A673 (cell line): ENCODE measurements around the gene AJAP1. TPM values are rescaled to one million over a fixed set of nuclear protein-coding genes. Genes with fewer than 3 reads are reported as not detected.

Experiments used
- BruUV-seq: library from RNA; stranded (reverse); fragments of 400-500 nt; replicated peaks from 2 replicates; lab custom pipeline; 2021; lab: Mats Ljungman, UMichigan
- CTCF ChIA-PET: fragments of 300-600 bp; sonication (Branson Sonifier 250); formaldehyde crosslinking; loops from one replicate; lab custom pipeline; 2022; ENCODE audit warnings: antibody characterized with exemption; lab: Charles Lee
- POLR2A ChIA-PET: fragments of 300-600 bp; sonication (Branson Sonifier 250); formaldehyde crosslinking; loops from one replicate; lab custom pipeline; 2022; ENCODE audit warnings: antibody characterized with exemption; ENCODE audit not compliant: low non-redundant PET; lab: Charles Lee
- DNase-seq: peaks from one replicate; pipeline ENCODE4 v3.0.0-alpha.2; 2015; ENCODE audit warnings: low spot score
- H3K27ac ChIP-seq: fragments of 200-600 bp; sonication (generic); 2 replicates; pipeline ENCODE4 v1.5.1; 2016; ENCODE audit warnings: mixed run types, low read depth, mild to moderate bottlenecking, mixed read lengths, antibody characterized with exemption, low read length; ENCODE audit not compliant: poor library complexity, severe bottlenecking
- H3K27me3 ChIP-seq: fragments of 200-600 bp; sonication (generic); replicated peaks from 2 replicates; pipeline ENCODE4 v1.6.1; 2017; ENCODE audit warnings: mixed run types, low read depth, mild to moderate bottlenecking, mixed read lengths, antibody characterized with exemption, low read length; ENCODE audit not compliant: insufficient read depth, poor library complexity
- H3K36me3 ChIP-seq: fragments of 200-600 bp; sonication (generic); 2 replicates; pipeline ENCODE4 v1.6.1; 2016; ENCODE audit warnings: mixed run types, mild to moderate bottlenecking, mixed read lengths, antibody characterized with exemption, low read length; ENCODE audit not compliant: insufficient read depth, poor library complexity, severe bottlenecking
- H3K4me1 ChIP-seq: fragments of 200-600 bp; sonication (generic); 2 replicates; pipeline ENCODE4 v1.6.1; 2017; ENCODE audit warnings: mixed run types, mild to moderate bottlenecking, mixed read lengths, antibody characterized with exemption, low read length; ENCODE audit not compliant: insufficient read depth, poor library complexity, severe bottlenecking
- H3K4me3 ChIP-seq: fragments of 200-600 bp; sonication (generic); 2 replicates; pipeline ENCODE4 v1.5.1; 2016; ENCODE audit warnings: low read depth, mixed run types, mild to moderate bottlenecking, mixed read lengths, low read length; ENCODE audit not compliant: poor library complexity, severe bottlenecking
- H3K9me3 ChIP-seq: fragments of 200-600 bp; sonication (generic); 2 replicates; pipeline ENCODE4 v1.6.1; 2016; ENCODE audit warnings: mixed run types, low read depth, mild to moderate bottlenecking, mixed read lengths, antibody characterized with exemption, low read length; ENCODE audit not compliant: poor library complexity, severe bottlenecking
- EZH2 ChIP-seq: fragments of 200-600 bp; sonication (generic); IDR thresholded peaks from 2 replicates; pipeline ENCODE4 v1.6.1; 2017; ENCODE audit warnings: borderline replicate concordance, low read depth, mild to moderate bottlenecking, mixed read lengths, antibody characterized with exemption, low read length; ENCODE audit not compliant: poor library complexity, severe bottlenecking
- intact Hi-C: fragments of 100-400 bp; cut with micrococcal nuclease; formaldehyde crosslinking; loops from one replicate; pipeline ENCODE4 v1.10.0; 2022; ENCODE audit not compliant: unreplicated experiment
- total RNA-seq: library from RNA; stranded (reverse); gene quantifications from 2 replicates; pipeline ENCODE4 v1.2.3, GENCODE V29; 2021
- TF ChIP-seq, protein P1 (sequence below): fragments of 300-800, 200-600 bp; sonication (generic); conservative IDR thresholded peaks from 2 replicates; pipeline ENCODE4 v1.5.1; 2017; ENCODE audit warnings: low read depth, mild to moderate bottlenecking, antibody characterized with exemption, low read length, moderate library complexity, mixed read lengths

Gene AJAP1
- total RNA-seq, 1 experiment from 2014 or later: not detected

DNA sequence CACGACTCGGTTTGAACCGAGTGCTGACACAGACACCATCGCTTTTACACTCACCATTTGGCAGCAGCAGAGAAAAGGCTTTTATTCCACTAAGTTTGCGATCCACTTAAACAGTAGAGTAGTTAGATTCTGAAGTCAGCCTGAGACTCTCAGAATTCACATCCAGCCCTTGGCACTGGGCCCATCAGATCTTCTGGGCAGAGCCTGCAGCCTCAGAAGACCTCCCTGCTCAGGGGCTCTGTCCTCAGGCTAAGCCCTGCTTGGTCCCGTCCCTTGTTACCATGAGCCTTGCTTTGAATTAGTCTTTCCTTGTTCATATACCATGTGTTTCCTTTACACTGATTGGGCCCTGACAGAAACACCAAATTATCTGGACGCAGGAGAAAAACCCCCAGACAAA lies 41.4 kb upstream of the AJAP1 start:
- no peak for DNase-seq
- TF ChIP-seq EZH2: no peak
- TF ChIP-seq, protein P1, sequence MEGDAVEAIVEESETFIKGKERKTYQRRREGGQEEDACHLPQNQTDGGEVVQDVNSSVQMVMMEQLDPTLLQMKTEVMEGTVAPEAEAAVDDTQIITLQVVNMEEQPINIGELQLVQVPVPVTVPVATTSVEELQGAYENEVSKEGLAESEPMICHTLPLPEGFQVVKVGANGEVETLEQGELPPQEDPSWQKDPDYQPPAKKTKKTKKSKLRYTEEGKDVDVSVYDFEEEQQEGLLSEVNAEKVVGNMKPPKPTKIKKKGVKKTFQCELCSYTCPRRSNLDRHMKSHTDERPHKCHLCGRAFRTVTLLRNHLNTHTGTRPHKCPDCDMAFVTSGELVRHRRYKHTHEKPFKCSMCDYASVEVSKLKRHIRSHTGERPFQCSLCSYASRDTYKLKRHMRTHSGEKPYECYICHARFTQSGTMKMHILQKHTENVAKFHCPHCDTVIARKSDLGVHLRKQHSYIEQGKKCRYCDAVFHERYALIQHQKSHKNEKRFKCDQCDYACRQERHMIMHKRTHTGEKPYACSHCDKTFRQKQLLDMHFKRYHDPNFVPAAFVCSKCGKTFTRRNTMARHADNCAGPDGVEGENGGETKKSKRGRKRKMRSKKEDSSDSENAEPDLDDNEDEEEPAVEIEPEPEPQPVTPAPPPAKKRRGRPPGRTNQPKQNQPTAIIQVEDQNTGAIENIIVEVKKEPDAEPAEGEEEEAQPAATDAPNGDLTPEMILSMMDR: no peak
- H3K36me3 ChIP-seq: no peaks in the 10 kb centered on the region
- H3K9me3 ChIP-seq: peaks cover 12% of the 10 kb centered on the region
- no peak overlapping the region for H3K4me3 ChIP-seq
- CTCF ChIA-PET: no interaction called here
- H3K27ac ChIP-seq: no peak overlapping the region
- intact Hi-C loops: no loop called here
- no TSS peak for BruUV-seq
- peaks cover 3% of the 10 kb centered on the region for H3K27me3 ChIP-seq
- H3K4me1 ChIP-seq: no peaks in the 10 kb centered on the region
- POLR2A ChIA-PET: no interaction called here

DNA sequence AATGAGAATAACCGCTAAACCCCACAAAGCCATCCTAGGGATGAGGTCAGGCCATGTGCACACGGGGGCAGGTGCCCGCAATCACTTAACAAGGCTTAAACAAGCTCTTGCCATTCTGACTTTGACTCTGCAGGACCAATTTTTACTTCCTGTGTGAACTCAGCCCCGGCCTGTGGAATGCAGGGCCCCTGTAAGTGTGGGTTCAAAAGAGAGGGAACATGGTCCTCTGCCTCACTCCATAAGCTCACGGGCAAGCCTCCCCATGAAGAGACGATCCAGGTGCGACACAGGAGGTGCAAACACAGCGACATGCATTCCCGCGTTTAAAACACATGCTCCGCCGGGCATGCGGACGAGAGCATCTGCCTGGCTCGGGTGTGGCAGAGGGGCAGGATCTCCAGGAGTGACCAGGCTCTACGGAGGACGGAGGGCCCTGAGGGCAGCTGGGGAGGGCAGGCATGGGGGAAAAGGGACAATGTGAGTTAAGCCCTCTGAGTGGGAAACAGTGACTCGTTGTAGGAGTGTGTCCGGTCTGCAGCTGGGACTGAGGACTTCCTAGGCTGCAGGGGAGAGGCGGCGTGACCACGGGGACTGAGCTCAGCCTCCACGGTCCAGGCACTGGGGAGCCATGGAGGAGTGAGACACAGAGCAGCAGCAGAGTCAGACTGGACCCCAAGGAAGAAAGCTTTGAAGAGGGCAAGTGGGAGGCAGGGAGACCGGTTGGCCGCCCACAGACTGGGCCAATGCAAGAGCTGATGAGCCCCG lies 40.6 kb upstream of the AJAP1 start:
- intact Hi-C loops: no loop called here
- H3K9me3 ChIP-seq: peaks cover 9% of the 10 kb centered on the region
- TF ChIP-seq, protein P1: no peak
- TF ChIP-seq EZH2: no peak
- DNase-seq: no peak
- H3K4me3 ChIP-seq: no peak overlapping the region
- no peaks in the 10 kb centered on the region for H3K4me1 ChIP-seq
- H3K36me3 ChIP-seq: no peaks in the 10 kb centered on the region
- POLR2A ChIA-PET: no interaction called here
- peaks cover 3% of the 10 kb centered on the region for H3K27me3 ChIP-seq
- no peak overlapping the region for H3K27ac ChIP-seq
- CTCF ChIA-PET: no interaction called here
- no TSS peak for BruUV-seq

DNA sequence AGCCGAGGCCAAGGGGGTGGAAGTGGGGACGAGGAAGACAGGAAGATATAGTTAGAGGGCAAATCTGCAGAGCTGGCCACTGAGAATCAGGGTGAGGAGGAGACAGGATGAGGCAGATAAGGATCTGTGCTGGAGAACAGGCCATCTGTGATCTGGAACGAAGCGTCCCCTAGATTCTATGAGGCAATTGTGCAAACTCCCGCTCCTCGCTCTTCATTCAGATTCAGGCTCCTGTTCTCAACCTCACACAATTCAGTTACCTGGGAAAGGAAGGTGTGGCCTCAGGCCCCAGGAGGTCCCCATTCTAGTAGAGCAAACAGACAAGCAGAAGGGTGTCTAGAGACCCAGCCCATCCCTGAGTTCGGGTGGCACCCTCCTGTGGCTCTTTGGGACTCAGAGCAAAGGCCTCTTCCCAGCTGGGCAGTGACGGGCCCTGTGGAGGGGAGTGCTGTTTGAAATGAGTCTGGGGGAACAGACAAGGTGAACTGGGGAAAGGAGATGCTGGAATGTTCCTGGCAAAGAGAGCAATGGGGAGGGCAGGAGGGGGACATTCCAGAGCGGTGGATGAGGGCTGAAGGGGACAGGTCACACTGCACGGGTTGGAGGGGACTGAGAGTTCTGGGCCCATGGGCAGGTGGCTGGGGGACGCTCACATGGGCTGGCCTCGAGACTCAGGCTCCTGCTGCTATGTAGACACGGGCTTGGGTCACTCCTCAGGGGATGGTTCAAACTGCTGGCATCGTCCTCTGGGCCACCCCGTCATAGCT lies 39.9 kb upstream of the AJAP1 start:
- H3K4me1 ChIP-seq: no peaks in the 10 kb centered on the region
- ChIA-PET CTCF (no interaction called here), POLR2A (no interaction called here)
- TF ChIP-seq, protein P1: no peak
- TF ChIP-seq EZH2: no peak
- no peaks in the 10 kb centered on the region for H3K36me3 ChIP-seq
- H3K27ac ChIP-seq: no peak overlapping the region
- DNase-seq: no peak
- peaks cover 4% of the 10 kb centered on the region for H3K9me3 ChIP-seq
- BruUV-seq: no TSS peak
- H3K27me3 ChIP-seq: peaks cover 3% of the 10 kb centered on the region
- no peak overlapping the region for H3K4me3 ChIP-seq
- intact Hi-C loops: no loop called here
